Stimulated activated CD8-positive, alpha-beta memory T cell treated with anti-CD3 and anti-CD28 coated beads, Interleukin-4, amount 100 ng/mL, for 4 hours (primary cell): ENCODE data around the gene C8G.

ENCODE experiments used
- DNase-seq, 2 donors: peaks; one replicate each; pipeline ENCODE4 v3.0.0-alpha.2; 2020; ENCODE audit warnings: low read depth in 2 of 2, low spot score in 1 of 2

C8G gene

DNA sequence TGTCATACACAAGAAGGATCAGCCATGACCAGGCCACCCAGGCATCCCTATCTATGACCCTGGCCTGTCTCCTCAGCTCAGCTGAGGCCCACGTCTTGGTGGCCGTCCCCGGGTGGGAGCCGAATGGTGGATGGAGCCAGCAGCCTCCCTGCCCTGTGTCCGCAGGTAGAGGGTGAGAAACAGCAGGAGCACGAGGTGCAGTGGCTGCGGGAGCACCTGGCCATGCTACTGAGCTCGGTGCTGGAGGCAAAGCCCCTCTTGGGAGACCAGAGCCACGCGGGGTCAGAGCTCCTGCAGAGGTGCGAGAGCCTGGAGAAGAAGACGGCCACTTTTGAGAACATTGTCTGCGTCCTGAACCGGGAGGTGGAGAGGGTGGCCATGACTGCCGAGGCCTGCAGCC, 25.0 kb upstream of the C8G start:
- no peak for DNase-seq

- DNase-seq: no peak
Measured at GRCh38 chr9:136920734-136921231, 24.3 kb upstream of the C8G start.

DNA sequence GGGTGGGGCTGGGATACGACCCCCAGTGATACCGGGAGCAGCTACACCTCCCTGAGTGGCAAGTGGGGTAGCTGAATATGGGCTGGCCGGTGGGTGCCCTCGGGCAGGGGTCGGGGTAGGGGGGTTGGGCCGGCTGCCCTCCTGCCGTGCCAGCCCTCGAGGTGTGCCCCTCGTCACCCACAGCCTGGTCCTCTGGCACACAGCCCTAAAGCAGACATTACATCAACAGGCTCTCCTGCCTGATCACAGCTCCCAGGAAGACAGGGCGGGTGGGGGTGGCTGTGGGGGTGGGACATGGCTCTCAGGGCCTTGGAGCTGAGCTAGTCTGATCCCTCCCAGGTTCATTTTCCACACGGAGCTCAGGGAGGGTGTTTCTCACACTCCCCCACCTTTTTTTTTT, 23.7 kb upstream of the C8G start:
- no peak for DNase-seq

GRCh38 chr9:136921718-136922117, 23.3 kb upstream of the C8G start:
- DNase-seq: no peak

DNA sequence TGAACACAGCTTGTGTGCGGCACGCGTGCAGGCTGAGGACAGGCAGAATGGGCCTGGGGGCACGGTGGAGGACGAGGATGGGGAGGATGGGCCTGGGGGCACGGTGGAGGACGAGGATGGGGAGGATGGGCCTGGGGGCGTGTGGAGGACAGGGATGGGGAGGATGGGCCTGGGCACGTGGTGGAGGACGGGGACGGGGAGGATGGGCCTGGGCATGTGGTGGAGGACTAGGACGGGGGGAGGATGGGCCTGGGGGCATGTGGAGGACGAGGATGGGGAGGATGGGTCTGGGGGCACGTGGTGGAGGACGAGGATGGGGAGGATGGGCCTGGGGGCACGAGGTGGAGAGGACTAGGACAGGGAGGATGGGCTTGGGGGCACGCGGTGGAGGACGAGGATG, 22.5 kb upstream of the C8G start:
- no peak for DNase-seq

DNA sequence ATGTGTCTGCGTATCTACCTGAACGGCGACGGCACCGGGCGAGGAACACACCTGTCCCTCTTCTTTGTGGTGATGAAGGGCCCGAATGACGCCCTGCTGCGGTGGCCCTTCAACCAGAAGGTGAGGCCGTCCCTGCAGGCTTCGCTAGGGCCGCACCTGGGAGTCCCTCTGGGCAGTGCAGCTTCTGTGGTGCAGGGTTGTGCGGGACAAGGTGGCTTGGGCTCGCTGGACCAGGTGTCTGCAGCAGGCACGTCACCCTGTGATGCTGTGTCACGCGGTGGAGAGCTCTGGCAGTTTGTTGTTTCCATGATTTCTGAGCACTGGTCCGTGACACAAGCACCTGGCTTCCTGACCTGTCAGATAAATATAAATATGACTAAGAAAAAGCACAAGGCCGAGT, 21.2 kb upstream of the C8G start:
- DNase-seq: no peak

DNA sequence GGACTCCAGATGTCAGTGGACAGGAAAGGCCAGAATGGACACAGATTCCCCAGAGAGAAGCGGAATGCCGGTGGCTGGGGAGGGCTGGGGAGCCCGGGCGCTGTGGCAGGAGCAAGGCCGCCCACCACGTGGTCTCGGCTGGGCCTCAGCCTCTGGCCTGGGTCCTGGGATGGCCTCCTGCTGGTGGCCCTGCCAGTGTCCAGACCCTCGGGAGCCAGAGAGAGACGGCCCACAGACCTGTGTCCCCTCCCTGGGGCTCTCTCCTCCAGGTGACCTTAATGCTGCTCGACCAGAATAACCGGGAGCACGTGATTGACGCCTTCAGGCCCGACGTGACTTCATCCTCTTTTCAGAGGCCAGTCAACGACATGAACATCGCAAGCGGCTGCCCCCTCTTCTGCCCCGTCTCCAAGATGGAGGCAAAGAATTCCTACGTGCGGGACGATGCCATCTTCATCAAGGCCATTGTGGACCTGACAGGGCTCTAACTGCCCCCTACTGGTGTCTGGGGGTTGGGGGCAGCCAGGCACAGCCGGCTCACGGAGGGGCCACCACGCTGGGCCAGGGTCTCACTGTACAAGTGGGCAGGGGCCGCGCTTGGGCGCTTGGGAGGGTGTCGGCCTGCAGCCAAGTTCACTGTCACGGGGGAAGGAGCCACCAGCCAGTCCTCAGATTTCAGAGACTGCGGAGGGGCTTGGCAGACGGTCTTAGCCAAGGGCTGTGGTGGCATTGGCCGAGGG, 19.5 kb upstream of the C8G start:
- DNase-seq: no peak

GRCh38 chr9:136926154-136926704, 18.8 kb upstream of the C8G start:
- no peak for DNase-seq

GRCh38 chr9:136926749-136927148, 18.3 kb upstream of the C8G start:
- no peak for DNase-seq

DNA sequence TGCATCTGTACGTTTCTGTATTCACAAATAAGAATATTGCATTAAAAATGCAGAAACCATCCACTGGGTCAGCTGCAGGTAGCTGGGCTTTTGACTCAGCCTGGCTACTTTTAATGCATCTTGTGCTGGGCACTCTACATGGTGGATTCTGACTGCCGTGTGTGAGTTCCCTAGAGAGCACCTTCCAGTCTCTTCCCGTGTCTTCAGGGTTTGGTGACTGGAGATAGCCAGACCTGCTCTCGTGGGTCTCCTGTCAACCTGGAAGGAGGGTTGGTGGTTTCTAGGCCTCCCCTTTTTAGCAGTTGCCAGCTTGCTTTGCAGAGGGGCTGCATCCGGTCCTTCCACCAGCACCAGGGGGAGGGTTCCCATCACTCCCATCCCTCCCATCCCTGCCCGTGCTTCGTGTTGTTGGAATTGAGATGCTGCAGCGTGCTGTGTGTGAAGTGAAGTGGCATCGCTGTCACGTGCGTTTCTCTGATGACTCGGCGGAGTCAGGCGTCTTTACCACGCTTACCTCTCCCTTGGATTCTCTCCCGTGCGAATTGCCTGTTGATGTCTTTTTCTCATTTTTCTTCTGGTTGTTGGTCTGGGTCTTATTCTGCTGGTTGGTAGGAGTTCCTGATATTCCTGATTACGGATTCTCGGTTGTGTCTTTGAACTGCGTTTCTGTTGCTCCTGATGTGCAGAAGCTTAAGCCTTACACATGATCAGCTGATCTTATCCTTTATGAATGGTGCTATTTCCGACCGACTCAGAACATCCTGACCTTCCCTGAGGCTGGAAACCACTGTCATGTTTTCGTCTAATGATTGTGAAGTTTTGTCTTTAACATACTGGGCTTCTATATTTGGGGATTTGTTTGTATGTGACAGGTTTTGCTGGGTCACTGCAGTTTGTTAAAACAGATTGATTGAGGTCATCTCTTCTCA, 17.4 kb upstream of the C8G start:
- no peak for DNase-seq

- DNase-seq: no peak
Measured at GRCh38 chr9:136928591-136928990, 16.5 kb upstream of the C8G start.

DNA sequence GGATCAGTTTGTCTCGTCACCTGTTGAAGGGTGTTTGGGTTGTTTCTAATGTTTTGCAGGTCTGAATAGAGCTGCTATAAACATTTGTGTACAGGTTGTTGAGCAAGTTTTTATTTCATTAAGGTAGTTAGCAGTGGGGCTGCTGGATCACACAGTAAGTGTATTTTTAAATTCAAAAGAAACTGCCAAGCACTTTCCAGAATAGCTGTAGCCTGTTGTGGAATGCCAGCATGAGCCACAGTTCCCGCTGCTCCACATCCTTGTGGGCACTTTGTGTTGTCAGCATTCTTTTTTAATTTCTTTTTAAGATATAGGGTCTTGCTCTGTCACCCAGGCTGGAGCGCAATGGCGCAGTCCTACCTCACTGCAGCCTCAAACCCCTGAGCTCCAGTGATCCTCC, 15.0 kb upstream of the C8G start:
- no peak for DNase-seq

DNA sequence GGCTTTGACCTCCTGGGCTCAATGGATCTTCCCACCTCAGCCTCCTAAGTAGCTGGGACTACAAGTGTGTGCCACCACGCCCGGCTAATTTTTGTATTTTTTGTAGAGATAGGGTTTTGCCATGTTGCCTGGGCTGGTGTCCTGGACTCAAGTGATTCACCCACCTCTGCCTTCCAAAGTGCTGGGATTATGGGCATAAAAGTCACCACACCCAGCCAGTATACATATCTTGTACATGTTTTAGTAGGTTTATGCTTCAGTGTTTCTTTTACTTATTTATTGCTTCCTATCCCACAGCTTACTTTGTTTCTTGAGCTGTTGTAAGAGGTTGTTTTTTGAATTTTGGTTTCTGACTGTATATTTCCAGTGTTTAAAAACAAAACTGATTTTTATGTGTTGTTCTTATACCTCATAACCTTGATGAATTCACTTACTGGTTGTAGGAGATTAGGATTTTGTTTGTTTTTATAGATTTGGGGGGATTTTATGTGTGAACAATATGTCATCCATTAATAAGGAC, 13.4 kb upstream of the C8G start:
- DNase-seq: no peak

GRCh38 chr9:136934277-136934676, 10.8 kb upstream of the C8G start:
- DNase-seq: no peak

GRCh38 chr9:136935651-136936050, 9.4 kb upstream of the C8G start:
- no peak for DNase-seq

GRCh38 chr9:136936645-136937170, 8.3 kb upstream of the C8G start:
- DNase-seq: no peak

DNA sequence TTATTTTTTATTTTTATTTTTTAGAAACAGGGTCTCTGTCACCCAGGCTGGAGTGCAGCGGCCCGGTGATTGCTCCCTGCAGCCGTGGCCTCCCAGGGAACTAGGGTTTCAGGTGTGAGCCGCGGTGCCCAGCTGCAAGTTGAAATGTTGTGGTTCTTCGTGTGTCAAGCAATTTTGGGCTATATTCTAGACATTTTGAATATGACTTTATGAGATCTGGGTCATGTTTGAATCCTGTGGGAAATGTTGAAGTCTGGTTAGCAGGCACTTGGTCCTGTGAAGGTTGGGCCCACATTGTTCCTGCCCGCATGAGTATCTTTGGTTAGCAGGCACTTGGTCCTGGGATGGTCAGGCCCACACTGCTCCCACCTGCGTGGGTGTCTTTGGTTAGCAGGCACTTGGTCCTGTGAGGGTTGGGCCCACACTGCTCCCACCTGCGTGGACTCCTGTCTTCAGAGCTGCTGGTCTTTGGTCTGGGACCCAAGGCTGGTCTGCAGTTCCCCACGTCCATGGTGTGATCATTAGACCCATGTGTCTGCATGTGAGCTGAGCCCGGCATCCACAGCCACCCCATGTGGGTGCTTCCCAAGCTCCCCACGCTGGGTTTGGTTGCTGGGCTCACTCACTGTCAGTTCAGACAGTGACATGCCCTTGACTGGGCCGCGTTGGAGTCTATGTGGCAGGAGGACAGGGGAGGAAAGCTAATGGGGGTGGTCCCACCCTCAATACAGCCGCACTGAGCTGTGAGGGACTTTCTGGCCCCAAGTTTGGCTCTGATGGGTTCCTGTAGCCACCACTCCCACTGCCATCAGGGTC, 7.6 kb upstream of the C8G start:
- no peak for DNase-seq

DNA sequence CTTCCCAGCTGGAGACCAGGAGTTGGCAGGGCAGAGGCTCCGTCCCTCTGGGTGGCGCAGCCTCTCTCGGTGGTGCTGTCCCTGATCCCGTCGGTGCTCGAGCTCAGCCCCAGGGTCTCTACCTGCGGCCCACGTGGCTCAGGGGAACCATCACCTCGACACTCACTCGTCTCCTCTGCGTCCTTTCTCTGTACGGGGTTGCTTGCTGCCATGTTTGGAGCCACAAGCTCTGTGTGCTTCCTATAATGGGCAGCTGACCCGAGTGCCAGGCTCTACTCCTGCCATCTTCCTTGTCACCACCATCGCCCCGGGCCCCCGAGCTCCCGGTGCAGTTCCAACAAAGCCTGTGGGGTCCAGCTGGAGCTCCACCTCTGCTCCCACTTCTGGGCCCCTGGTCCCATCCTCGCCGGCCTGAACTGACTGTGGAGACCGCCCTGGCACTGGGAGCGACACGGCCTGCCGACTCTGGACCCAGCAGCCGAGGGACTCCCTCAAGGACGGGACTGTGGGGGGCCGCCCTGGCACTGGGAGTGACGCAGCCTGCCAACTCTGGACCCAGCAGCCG, 5.5 kb upstream of the C8G start:
- no peak for DNase-seq

GRCh38 chr9:136939996-136940525, 5.0 kb upstream of the C8G start:
- no peak for DNase-seq
